Natural killer cell treated with Interleukin-12 subunit alpha and Interleukin-12 subunit beta and Interleukin-15 and Interleukin-18, amount 100 ng/mL, for 72 hours (primary cell): ENCODE results near the gene PCSK2. TPM values are rescaled to one million over a fixed set of nuclear protein-coding genes. Genes with fewer than 3 reads are reported as not detected.
A peak's percentile ranks its signal among the peaks of the same experiment; 100 is the strongest.

ENCODE experiments used
- ATAC-seq, 2 donors: fragments of 150-1000 bp; cut with Tn5 transposase in 1 of 2; sonication (Bioruptor Pico), chemical (Tn5 transposase) in 1 of 2; 2 replicates each; pipeline ENCODE4 v1.10.0; 2021
- DNase-seq: peaks from one replicate; pipeline ENCODE4 v3.0.0; 2022; ENCODE audit warnings: low spot score
- H3K27ac Mint-ChIP-seq, 2 donors: 1 replicate in 1 of 2; 2 replicates in 1 of 2; pipeline ENCODE4 v1.8.0; 2022; ENCODE audit warnings: mixed read lengths in 2 of 2, mild to moderate bottlenecking in 1 of 2, moderate library complexity in 1 of 2
- H3K27me3 Mint-ChIP-seq, 2 donors: 1 replicate in 1 of 2; 2 replicates in 1 of 2; pipeline ENCODE4 v1.8.0; 2022; ENCODE audit warnings: mixed read lengths in 2 of 2
- H3K36me3 Mint-ChIP-seq: one replicate; pipeline ENCODE4 v1.8.0; 2022; ENCODE audit warnings: mixed read lengths
- H3K4me1 Mint-ChIP-seq, 2 donors: 1 replicate in 1 of 2; 2 replicates in 1 of 2; pipeline ENCODE4 v1.8.0; 2022; ENCODE audit warnings: low read depth in 2 of 2, mixed read lengths in 2 of 2, mild to moderate bottlenecking in 1 of 2
- H3K4me3 Mint-ChIP-seq: one replicate; pipeline ENCODE4 v1.8.0; 2022; ENCODE audit warnings: mixed read lengths
- H3K9me3 Mint-ChIP-seq: 2 replicates; pipeline ENCODE4 v1.8.0; 2022; ENCODE audit warnings: mixed read lengths
- total RNA-seq, 2 donors: library from RNA; stranded (reverse); gene quantifications; one replicate each; pipeline ENCODE4 v1.2.3, GENCODE V29; 2022

Gene PCSK2
- total RNA-seq, 2 donors from 2014 or later: not detected

GRCh38 chr20:17327185-17328148, 100.6 kb downstream of the PCSK2 start:
- peaks cover 20 to 29% of the 10 kb centered on the region in 2 donors for H3K27me3 Mint-ChIP-seq
- H3K4me3 Mint-ChIP-seq: no peak overlapping the region
- ATAC-seq (peak in 1 of 2 donors; percentile 43), DNase-seq (no peak)
- H3K36me3 Mint-ChIP-seq: no peaks in the 10 kb centered on the region
- H3K4me1 Mint-ChIP-seq: no peaks in the 10 kb centered on the region
- no peak overlapping the region for H3K27ac Mint-ChIP-seq
- peaks cover 3% of the 10 kb centered on the region for H3K9me3 Mint-ChIP-seq

DNA sequence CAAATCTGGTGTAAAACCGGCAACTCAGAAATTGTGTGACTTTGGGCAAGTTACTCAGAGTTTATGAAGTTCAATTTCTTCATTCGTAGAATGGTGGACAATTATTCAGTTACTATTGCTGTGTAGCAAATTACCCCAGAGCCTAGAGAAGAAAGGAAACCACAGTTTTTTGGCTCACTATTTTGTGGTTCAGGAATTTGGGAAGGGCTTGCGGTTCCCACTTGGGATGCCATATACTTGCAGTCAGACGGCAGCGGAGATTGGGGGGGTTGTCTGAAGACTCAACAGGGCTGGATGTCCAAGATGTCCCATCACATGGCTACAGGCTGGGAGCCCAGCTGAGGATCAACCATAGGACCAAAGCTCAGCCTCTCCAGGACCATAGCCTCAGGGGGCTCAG, 108.1 kb downstream of the PCSK2 start:
- Mint-ChIP-seq H3K4me1 (no peaks in the 10 kb centered on the region), H3K9me3 (no peaks in the 10 kb centered on the region), H3K27ac (no peak overlapping the region), H3K36me3 (no peaks in the 10 kb centered on the region), H3K4me3 (no peak overlapping the region), H3K27me3 (peaks cover 0 to 6% of the 10 kb centered on the region in 2 donors)
- DNase-seq: no peak
- ATAC-seq: no peak

- H3K27ac Mint-ChIP-seq: no peak overlapping the region
- H3K27me3 Mint-ChIP-seq: peaks cover 9 to 22% of the 10 kb centered on the region in 2 donors
- H3K4me3 Mint-ChIP-seq: no peak overlapping the region
- no peaks in the 10 kb centered on the region for H3K36me3 Mint-ChIP-seq
- ATAC-seq: no peak
- no peak for DNase-seq
- H3K4me1 Mint-ChIP-seq: no peaks in the 10 kb centered on the region
- no peaks in the 10 kb centered on the region for H3K9me3 Mint-ChIP-seq
Observed at GRCh38 chr20:17339000-17339399, 112.2 kb downstream of the PCSK2 start.

GRCh38 chr20:17343091-17343490, 116.3 kb downstream of the PCSK2 start:
- Mint-ChIP-seq H3K4me1 (no peaks in the 10 kb centered on the region), H3K27me3 (peaks cover 15 to 36% of the 10 kb centered on the region in 2 donors), H3K27ac (no peak overlapping the region), H3K9me3 (no peaks in the 10 kb centered on the region), H3K4me3 (no peak overlapping the region), H3K36me3 (no peaks in the 10 kb centered on the region)
- no peak for ATAC-seq
- DNase-seq: no peak

- Mint-ChIP-seq H3K36me3 (no peaks in the 10 kb centered on the region), H3K9me3 (no peaks in the 10 kb centered on the region), H3K27me3 (peaks cover 15 to 34% of the 10 kb centered on the region in 2 donors), H3K4me3 (no peak overlapping the region), H3K27ac (no peak overlapping the region), H3K4me1 (no peaks in the 10 kb centered on the region)
- DNase-seq (no peak), ATAC-seq (no peak)
Observed at GRCh38 chr20:17343656-17344452, 117.0 kb downstream of the PCSK2 start.

DNA sequence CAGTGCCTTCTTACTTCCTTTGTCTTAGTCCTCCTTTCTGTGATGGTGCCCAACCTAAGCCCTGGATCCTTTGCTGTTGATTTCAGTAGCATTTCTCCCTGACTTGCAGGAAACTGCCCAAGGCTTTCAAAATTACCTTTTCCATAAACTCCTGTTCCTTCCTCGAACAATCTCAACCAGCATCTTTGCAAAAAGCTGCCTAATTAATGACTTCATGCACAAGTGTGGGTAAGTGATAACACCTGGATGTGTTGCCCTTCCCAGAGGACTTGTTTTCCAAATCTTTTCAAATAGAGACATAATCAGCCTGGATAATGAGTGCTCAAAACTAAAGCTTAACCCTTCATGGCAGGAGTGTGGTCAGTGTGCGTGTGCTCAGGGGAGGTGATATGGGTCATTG, 118.0 kb downstream of the PCSK2 start:
- DNase-seq: no peak
- H3K36me3 Mint-ChIP-seq: no peaks in the 10 kb centered on the region
- ATAC-seq: no peak
- H3K27ac Mint-ChIP-seq: no peak overlapping the region
- peaks cover 16 to 31% of the 10 kb centered on the region in 2 donors for H3K27me3 Mint-ChIP-seq
- no peak overlapping the region for H3K4me3 Mint-ChIP-seq
- peaks cover 3% of the 10 kb centered on the region for H3K9me3 Mint-ChIP-seq
- H3K4me1 Mint-ChIP-seq: no peaks in the 10 kb centered on the region

- Mint-ChIP-seq H3K9me3 (peaks cover 6% of the 10 kb centered on the region), H3K4me1 (no peaks in the 10 kb centered on the region), H3K27me3 (peaks cover 19 to 36% of the 10 kb centered on the region in 2 donors), H3K27ac (no peak overlapping the region), H3K4me3 (no peak overlapping the region), H3K36me3 (no peaks in the 10 kb centered on the region)
- DNase-seq (no peak), ATAC-seq (no peak)
Observed at GRCh38 chr20:17345321-17345720, 118.5 kb downstream of the PCSK2 start.

DNA sequence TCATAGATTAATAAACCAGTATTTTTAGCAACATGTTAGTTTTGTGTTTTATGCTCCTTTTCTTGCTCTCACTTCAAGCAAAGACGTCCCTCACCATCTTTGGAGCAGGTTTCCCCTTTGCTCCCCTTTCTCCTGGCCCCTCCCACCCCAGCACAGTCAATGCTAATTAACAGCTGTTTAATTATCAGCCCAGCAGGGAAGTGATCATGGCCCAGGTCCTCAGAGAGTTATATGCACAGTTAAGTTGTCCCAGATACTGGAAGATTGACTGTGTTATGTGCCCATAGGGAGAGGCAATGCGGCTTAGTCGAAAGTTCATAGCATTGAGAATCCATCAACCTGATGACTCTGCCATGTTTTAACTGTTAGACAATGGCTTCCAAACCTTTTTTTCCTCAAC, 123.5 kb downstream of the PCSK2 start:
- Mint-ChIP-seq H3K36me3 (no peaks in the 10 kb centered on the region), H3K27ac (no peak overlapping the region), H3K4me1 (no peaks in the 10 kb centered on the region), H3K27me3 (peaks cover 9 to 29% of the 10 kb centered on the region in 2 donors), H3K4me3 (no peak overlapping the region), H3K9me3 (peaks cover 6% of the 10 kb centered on the region)
- ATAC-seq: no peak
- DNase-seq: no peak

DNA sequence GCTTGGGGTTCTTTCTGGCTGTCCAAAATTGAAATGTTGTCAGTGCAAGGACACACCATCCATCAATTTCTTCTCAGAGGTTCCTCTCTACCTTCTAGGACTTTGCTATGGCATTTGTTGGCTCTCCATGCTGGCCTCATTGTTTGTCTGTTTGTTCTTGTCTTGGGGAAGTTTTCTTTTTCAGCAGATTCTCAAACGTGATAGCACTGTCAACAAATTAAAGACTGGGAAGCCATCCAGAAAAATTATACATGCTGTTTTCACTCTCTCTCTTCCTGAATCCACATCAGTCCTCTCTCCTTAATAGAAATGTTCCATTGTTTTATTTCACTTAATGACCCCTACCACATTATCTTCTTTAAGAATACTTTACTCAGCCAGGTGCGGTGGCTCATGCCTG, 130.4 kb downstream of the PCSK2 start:
- no peaks in the 10 kb centered on the region for H3K9me3 Mint-ChIP-seq
- H3K36me3 Mint-ChIP-seq: no peaks in the 10 kb centered on the region
- DNase-seq: no peak
- peaks cover 6 to 15% of the 10 kb centered on the region in 2 donors for H3K27me3 Mint-ChIP-seq
- H3K4me3 Mint-ChIP-seq: no peak overlapping the region
- H3K4me1 Mint-ChIP-seq: no peaks in the 10 kb centered on the region
- no peak for ATAC-seq
- H3K27ac Mint-ChIP-seq: no peak overlapping the region

DNA sequence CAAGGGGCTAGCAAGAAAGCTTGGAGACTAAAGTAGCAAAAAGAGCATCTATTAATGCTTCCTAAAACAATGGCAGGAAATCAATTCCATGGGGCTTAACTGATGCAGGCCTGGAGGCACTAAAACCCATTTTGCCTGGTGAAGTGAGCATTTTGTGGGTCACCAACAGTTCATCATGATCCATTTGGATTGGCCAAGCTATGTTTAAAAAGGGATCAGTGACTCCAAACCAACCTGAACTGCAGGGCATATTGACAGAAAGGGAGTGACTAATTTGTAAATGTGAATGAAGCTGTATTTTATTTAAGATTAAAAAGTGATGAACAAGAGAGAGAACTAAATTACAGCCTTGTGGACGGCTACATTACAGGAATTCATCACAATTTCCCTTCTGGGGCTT, 132.0 kb downstream of the PCSK2 start:
- H3K27me3 Mint-ChIP-seq: peaks cover 6 to 10% of the 10 kb centered on the region in 2 donors
- no peak overlapping the region for H3K4me3 Mint-ChIP-seq
- H3K4me1 Mint-ChIP-seq: no peaks in the 10 kb centered on the region
- no peaks in the 10 kb centered on the region for H3K9me3 Mint-ChIP-seq
- ATAC-seq (no peak), DNase-seq (no peak)
- no peaks in the 10 kb centered on the region for H3K36me3 Mint-ChIP-seq
- H3K27ac Mint-ChIP-seq: no peak overlapping the region

- H3K9me3 Mint-ChIP-seq: no peaks in the 10 kb centered on the region
- H3K27ac Mint-ChIP-seq: no peak overlapping the region
- H3K4me3 Mint-ChIP-seq: no peak overlapping the region
- DNase-seq (no peak), ATAC-seq (no peak)
- peaks cover 10 to 14% of the 10 kb centered on the region in 2 donors for H3K27me3 Mint-ChIP-seq
- no peaks in the 10 kb centered on the region for H3K36me3 Mint-ChIP-seq
- no peaks in the 10 kb centered on the region for H3K4me1 Mint-ChIP-seq
Observed at GRCh38 chr20:17364681-17365080, 137.8 kb downstream of the PCSK2 start.

GRCh38 chr20:17365831-17366230, 139.0 kb downstream of the PCSK2 start:
- Mint-ChIP-seq H3K36me3 (no peaks in the 10 kb centered on the region), H3K9me3 (no peaks in the 10 kb centered on the region), H3K4me3 (no peak overlapping the region), H3K27me3 (peaks cover 10 to 11% of the 10 kb centered on the region in 2 donors), H3K27ac (no peak overlapping the region), H3K4me1 (no peaks in the 10 kb centered on the region)
- DNase-seq: no peak
- peak in 1 of 2 donors; percentile 46 for ATAC-seq

DNA sequence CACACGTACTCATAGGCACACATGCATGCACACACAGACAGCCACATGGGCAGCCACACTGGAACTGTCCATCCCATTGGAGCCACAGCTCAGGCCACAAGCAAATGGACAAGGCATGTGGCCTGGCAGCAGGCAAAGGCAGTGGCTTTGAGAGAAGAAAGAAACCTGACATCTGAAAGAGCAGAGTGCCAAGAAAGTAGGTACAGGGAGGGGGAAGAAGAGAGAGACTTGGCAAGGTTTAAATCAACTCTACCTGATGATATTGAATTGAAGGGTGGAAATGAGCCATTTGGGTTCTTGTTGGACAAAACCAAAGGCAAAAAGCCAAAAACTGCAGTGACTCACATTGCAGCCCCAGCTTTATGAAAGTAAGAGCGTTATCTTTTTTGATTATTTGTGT, 142.7 kb downstream of the PCSK2 start:
- no peak overlapping the region for H3K27ac Mint-ChIP-seq
- H3K36me3 Mint-ChIP-seq: no peaks in the 10 kb centered on the region
- H3K9me3 Mint-ChIP-seq: no peaks in the 10 kb centered on the region
- H3K4me1 Mint-ChIP-seq: no peaks in the 10 kb centered on the region
- H3K27me3 Mint-ChIP-seq: peaks cover 10 to 19% of the 10 kb centered on the region in 2 donors
- H3K4me3 Mint-ChIP-seq: no peak overlapping the region
- ATAC-seq (peak in 1 of 2 donors; percentile 7), DNase-seq (no peak)
